Measurements from ENCODE around the gene TFIP11. TPM values are rescaled to one million over a fixed set of nuclear protein-coding genes. Genes with fewer than 3 reads are reported as not detected.

Gene TFIP11
- polyA plus RNA-seq, 1 experiment: 34.8 TPM

- CTCF ChIA-PET: interaction anchor here (1.1 to 3.2 kb wide), 2 partner anchors 10 to 106 kb away, joined by 3 to 24 read pairs; no protein-coding TSS in a partner anchor
- H3K27me3 ChIP-seq (ENCODE audit: control insufficient read depth, insufficient read depth, low read length): no peaks in the 10 kb centered on the region
- POLR2A ChIA-PET: no interaction called here
- peak overlapping the region; percentile 42 for H3K27ac ChIP-seq (ENCODE audit: low read depth, low read length)
- no peaks in the 10 kb centered on the region for H3K9me3 ChIP-seq (ENCODE audit: control insufficient read depth, insufficient read depth, low read length)
- no peak overlapping the region for H3K4me3 ChIP-seq (ENCODE audit: low read depth, low read length)
- TF ChIP-seq, protein P1, sequence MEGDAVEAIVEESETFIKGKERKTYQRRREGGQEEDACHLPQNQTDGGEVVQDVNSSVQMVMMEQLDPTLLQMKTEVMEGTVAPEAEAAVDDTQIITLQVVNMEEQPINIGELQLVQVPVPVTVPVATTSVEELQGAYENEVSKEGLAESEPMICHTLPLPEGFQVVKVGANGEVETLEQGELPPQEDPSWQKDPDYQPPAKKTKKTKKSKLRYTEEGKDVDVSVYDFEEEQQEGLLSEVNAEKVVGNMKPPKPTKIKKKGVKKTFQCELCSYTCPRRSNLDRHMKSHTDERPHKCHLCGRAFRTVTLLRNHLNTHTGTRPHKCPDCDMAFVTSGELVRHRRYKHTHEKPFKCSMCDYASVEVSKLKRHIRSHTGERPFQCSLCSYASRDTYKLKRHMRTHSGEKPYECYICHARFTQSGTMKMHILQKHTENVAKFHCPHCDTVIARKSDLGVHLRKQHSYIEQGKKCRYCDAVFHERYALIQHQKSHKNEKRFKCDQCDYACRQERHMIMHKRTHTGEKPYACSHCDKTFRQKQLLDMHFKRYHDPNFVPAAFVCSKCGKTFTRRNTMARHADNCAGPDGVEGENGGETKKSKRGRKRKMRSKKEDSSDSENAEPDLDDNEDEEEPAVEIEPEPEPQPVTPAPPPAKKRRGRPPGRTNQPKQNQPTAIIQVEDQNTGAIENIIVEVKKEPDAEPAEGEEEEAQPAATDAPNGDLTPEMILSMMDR (IDR thresholded peaks at IDR 0.05; ENCODE audit: low read depth, low read length): no peak
- no peak for DNase-seq (ENCODE audit: low read depth, low spot score)
Measured at GRCh38 chr22:26470807-26471206, 41.5 kb downstream of the TFIP11 start.

- no peak overlapping the region for H3K27ac ChIP-seq (ENCODE audit: low read depth, low read length)
- POLR2A ChIA-PET: no interaction called here
Measured at GRCh38 chr22:26466196-26466595, 46.1 kb downstream of the TFIP11 start.

GRCh38 chr22:26464312-26464711 is 48.0 kb downstream of the TFIP11 start:
- CTCF ChIA-PET: interaction anchor here (0.5 to 6.3 kb wide), 3 partner anchors 67 to 199 kb away, joined by 3 to 258 read pairs (median 85); no protein-coding TSS in a partner anchor
- Histone ChIP-seq H3K9me3 (ENCODE audit: control insufficient read depth, insufficient read depth, low read length) (no peaks in the 10 kb centered on the region), H3K27me3 (ENCODE audit: control insufficient read depth, insufficient read depth, low read length) (no peaks in the 10 kb centered on the region), H3K4me3 (ENCODE audit: low read depth, low read length) (no peak overlapping the region), H3K27ac (ENCODE audit: low read depth, low read length) (no peak overlapping the region)
- POLR2A ChIA-PET: no interaction called here
- no peak for DNase-seq (ENCODE audit: low read depth, low spot score)
- TF ChIP-seq, protein P1 (IDR thresholded peaks at IDR 0.05; ENCODE audit: low read depth, low read length): no peak

More at GRCh38 chr22:26466196-26466595, 46.1 kb downstream of the TFIP11 start:
- Histone ChIP-seq H3K4me3 (ENCODE audit: low read depth, low read length) (no peak overlapping the region), H3K27me3 (ENCODE audit: control insufficient read depth, insufficient read depth, low read length) (no peaks in the 10 kb centered on the region), H3K9me3 (ENCODE audit: control insufficient read depth, insufficient read depth, low read length) (no peaks in the 10 kb centered on the region)
- DNase-seq (ENCODE audit: low read depth, low spot score): no peak
- CTCF ChIA-PET: interaction anchor here (0.7 kb wide), 1 partner anchor 101 kb away, joined by 3 read pairs; no protein-coding TSS in a partner anchor
- TF ChIP-seq, protein P1 (IDR thresholded peaks at IDR 0.05; ENCODE audit: low read depth, low read length): no peak

GRCh38 chr22:26463688-26464087 is 48.6 kb downstream of the TFIP11 start:
- Histone ChIP-seq H3K27ac (ENCODE audit: low read depth, low read length) (no peak overlapping the region), H3K4me3 (ENCODE audit: low read depth, low read length) (no peak overlapping the region), H3K27me3 (ENCODE audit: control insufficient read depth, insufficient read depth, low read length) (no peaks in the 10 kb centered on the region), H3K9me3 (ENCODE audit: control insufficient read depth, insufficient read depth, low read length) (no peaks in the 10 kb centered on the region)
- ChIA-PET CTCF (interaction anchor here (0.5 to 6.3 kb wide), 3 partner anchors 67 to 200 kb away, joined by 3 to 258 read pairs (median 85); no protein-coding TSS in a partner anchor), POLR2A (no interaction called here)
- no peak for DNase-seq (ENCODE audit: low read depth, low spot score)
- TF ChIP-seq, protein P1 (IDR thresholded peaks at IDR 0.05; ENCODE audit: low read depth, low read length): no peak

GRCh38 chr22:26463101-26463661 is 49.1 kb downstream of the TFIP11 start:
- TF ChIP-seq, protein P1 (IDR thresholded peaks at IDR 0.05; ENCODE audit: low read depth, low read length): no peak
- no peak for DNase-seq (ENCODE audit: low read depth, low spot score)
- H3K27me3 ChIP-seq (ENCODE audit: control insufficient read depth, insufficient read depth, low read length): no peaks in the 10 kb centered on the region
- CTCF ChIA-PET: interaction anchor here (1.3 to 6.3 kb wide), 5 partner anchors 12 to 99 kb away, joined by 4 to 258 read pairs (median 9); no protein-coding TSS in a partner anchor
- no peaks in the 10 kb centered on the region for H3K9me3 ChIP-seq (ENCODE audit: control insufficient read depth, insufficient read depth, low read length)
- POLR2A ChIA-PET: no interaction called here
- H3K4me3 ChIP-seq (ENCODE audit: low read depth, low read length): no peak overlapping the region
- H3K27ac ChIP-seq (ENCODE audit: low read depth, low read length): no peak overlapping the region
